HG02884 (cell line): ENCODE data around the gene IL24.
"Not testable (repeated sequence)": the region's sequence is repeated elsewhere in the genome, so short reads cannot be mapped to it uniquely, and the experiment has no call there.

Experiments
- ATAC-seq: cut with Tn5 transposase; IDR thresholded peaks from one replicate; pipeline ENCODE4 v1.9.1; 2021; ENCODE audit warnings: mild to moderate bottlenecking, moderate library complexity; ENCODE audit not compliant: unreplicated experiment

The IL24 gene

DNA sequence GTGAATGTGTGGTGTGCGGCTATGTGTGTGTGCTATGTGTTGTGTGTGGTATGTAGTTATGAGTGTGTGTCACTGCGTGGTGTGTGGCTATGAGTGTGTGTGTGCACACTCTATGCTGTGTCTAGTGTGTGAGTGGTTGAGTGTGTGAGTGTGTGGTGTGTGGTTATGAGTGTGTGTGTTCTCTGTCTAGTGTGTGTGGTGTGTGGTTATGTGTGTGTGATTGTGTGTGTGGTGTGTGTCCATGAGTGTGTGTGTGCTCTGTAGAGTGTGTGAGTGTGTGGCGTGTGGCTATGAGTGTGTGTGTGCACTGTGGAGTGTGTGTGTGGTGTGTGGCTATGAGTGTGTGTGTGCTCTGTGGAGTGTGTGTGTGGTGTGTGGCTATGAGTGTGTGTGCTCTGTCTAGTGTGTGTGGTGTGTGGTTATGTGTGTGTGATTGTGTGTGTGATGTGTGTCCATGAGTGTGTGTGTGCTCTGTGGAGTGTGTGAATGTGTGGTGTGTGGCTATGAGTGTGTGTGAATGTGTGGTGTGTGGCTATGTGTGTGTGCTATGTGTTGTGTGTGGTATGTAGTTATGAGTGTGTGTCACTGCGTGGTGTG lies 26.8 kb downstream of the IL24 start:
- ATAC-seq: not testable (repeated sequence)

DNA sequence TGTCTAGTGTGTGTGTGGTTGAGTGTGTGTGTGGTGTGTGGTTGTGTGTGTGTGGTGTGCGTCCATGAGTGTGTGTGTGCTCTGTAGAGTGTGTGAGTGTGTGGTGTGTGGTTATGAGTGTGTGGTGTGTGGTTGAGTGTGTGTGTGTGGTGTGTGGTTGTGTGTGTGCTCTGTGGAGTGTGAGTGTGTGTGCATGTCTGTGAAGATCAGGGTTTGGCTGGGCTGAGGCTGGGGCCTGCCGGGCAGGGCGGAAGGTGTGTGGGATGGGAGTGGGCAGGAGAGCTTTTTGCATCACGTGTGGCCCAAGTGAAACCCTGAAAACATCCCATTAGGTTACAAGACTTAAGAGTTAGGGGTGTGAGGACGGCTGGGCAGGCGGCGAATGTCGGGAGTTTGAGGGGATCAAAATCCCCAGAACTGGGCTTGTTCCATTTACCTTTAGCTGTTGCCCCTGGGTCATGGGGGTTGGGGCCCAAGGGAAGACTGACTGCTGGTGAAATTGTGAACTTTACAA lies 27.4 kb downstream of the IL24 start:
- peak; percentile 27 for ATAC-seq

DNA sequence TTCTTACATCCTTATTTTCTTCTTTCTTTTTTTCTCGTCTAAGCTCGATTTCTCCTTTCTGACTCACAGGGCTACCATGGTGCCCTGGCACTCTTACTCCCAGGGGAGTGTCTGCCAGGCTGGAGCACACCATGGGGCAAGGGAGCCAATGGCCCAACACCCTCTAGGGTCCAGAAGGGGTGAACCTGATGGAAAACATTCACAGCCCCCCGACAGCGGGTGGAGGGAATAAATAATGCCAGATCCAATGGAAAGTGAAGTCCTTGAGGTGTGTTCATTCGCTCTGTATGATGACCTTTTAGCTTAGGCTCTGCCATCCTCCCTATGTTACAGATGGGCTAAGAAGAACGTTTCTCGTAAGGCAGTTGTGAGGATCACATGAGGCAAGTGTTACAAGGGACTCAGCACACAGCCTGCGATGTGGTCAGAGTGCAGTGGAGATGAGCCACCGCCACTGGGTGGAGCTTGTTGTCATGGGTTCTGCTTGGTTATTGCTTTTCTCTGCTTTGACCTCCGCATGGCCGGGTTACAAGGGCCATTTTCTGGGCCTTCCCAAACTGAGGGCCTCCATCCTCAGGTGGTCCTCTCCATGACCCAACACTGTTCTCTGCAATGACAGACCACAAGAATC lies 28.0 kb downstream of the IL24 start:
- ATAC-seq: peak; percentile 35

DNA sequence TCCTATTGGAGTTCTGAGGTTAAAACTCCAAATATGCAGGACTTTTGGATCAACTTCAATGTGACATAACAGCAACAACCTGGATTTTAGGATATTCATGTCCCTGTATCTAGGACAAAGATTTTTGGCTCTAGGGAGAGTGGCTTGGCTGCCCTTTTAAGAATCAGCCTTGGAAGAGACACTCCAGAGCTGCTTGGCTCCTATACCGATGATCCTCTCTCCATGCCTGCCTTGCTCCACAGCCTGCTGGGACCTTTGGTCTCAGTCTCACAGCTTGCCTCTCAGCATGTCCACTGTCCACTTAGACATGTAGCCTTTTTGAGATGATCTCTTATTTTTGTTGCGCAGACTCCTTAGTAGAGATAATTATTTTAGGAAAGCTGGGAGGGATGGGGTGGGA lies 29.0 kb downstream of the IL24 start:
- ATAC-seq: no peak

DNA sequence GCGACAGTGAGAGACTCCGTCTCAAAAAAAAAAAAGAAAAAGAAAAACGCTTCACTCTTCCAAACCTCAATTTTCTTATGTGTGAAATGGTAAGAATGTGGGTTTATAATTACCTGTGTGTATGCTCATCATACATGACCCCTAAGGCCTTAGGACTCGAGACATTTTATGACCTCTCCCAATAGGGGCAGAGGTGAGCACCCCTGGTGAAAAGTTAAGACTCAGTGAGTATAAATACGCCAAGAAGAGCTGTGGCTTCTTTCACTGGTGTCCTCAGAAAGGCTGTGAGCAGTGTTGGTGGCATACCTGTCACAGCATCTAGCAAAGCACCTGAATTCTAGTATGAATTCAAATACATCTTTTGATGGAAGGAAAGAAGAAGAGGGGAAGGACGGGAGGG lies 32.3 kb downstream of the IL24 start:
- ATAC-seq: no peak

DNA sequence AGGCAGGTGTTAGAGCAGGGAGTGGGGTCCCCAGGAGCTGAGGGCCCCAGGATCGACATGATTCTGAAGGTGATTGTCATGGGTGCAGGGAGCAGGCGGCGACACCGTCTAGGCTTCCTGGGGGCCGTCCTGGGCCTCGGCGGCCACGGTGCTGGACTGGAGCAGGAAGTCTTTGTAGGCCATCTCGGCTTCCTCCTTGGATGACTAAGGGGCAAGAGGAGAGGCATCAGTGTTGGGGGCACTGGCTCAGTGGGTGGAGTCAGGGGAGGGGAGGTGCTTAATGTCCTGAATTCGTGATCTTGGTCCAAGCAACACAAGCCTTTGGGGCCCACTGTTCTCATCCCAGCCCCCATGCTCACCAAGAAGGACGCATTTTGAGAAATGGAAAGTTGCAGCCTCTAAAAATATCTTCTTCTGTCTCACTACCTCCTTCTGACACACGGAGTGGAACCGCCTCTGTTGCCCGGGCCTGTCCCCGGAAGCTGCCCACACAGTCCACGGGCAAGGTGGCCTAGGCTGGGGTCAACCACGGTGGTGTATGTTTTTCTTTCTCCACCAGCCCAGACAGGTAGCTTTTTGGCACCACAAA lies 33.1 kb downstream of the IL24 start:
- ATAC-seq: peak; percentile 68

DNA sequence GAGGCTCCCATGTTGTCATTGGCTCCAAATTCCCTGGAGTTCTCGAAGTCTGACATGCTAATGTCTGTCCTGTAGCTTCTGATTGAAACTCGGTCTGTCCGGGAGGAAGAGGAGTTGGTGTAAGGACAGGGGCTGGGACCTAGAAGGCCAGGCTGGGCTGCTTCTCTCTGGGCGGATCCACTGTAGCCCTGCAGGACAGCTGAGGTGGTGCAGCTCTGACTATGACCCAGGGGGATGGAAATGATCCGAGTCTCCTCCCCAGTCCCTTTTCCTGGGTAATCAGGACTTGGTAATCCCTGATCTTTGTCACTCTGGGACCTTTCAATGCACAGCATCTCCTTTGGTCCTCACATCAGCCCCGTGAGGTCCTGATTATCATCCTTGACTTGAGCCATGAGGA lies 34.5 kb downstream of the IL24 start:
- no peak for ATAC-seq

DNA sequence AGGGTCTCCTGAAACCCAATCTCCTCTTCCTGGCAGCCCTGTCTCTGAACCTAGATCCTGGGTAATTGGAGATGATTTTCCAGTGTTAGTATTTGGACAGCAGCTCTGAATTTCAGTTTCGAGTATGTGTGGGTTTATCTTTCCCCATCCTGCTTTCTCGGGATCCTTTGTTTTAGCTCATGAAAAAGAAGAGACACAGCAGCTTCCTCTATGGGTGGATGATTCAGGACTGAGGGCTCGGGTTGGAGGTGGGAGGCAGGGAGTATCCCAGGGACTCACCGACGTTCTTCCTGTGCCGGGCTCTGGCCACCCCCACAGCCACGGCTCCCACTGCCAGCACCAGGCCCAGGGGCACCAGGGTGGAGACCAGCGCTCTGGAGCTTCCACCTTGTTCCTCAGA lies 34.9 kb downstream of the IL24 start:
- ATAC-seq: no peak

DNA sequence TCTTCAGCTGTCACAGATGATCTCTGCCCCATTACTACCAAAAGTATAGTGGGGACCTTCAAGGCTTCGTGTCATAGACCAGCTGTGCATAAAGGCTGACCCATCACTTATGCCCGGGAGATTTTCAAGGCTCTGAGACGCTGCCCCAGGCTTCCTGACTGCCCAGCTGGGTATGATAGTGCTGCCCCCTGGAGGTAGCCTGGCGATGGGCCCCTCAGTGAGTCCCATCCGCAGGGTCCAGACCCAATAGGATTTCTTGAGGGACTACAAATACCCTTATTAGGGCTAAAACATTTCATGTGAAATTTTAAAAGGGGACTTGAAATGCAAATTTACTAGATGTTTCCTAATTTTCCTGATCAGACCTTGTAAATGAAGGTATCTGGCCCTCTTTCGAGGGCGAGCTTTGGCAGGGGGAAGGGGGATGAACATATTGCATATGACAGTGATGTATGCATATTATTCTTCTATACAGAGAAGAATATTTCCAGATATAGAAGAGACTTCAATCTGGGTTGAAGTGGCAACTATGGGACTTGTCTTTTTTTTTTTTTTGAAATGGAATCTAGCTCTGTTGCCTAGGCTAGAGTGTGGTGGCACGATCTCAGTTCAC lies 36.2 kb downstream of the IL24 start:
- ATAC-seq: no peak

DNA sequence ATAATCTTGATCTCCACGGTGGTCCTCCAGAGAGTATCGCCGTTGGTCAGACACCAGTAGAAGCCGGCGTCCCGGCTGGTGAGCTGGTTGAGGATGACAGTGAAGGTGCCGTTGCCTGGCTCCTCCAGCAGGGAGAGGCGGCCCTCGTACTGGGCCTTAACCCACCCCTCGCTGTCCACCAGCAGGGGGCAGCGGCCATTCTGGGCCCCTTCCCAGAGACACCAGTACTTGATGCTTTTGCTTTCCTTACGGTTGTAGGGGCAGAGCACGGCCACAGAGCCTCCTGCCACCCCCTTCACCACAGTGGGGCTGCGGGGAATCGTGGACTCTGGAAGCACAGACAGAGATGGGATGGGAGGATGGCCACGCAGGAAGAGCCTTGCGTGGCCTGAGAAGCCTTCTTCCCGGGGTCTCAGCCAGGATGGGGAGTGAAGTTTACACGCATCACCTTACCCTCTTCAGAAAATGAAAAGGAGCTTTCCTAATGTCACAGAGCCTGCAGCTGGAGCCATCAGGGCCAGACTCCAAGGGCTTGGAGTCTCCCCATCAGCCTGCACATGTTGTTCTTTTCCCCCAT lies 38.3 kb downstream of the IL24 start:
- no peak for ATAC-seq

DNA sequence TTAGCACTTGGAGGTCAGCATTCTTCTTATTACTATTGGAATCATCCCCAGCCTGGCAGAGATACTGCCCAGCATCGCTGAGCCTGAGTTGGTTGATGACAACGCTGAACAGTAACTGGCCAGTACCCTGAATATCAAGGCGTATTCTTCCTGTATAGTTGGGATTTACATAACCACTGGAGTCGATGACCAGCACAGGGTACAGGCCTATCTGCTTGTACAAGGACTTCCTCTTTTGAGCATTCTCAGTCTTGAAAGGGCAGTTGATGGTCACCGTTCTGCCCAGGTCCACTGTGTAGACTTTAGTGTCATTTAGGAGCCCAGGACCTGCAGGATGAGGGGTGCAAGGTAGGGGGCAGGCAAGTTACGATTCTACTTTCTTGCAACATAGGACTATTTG lies 40.2 kb downstream of the IL24 start:
- no peak for ATAC-seq

DNA sequence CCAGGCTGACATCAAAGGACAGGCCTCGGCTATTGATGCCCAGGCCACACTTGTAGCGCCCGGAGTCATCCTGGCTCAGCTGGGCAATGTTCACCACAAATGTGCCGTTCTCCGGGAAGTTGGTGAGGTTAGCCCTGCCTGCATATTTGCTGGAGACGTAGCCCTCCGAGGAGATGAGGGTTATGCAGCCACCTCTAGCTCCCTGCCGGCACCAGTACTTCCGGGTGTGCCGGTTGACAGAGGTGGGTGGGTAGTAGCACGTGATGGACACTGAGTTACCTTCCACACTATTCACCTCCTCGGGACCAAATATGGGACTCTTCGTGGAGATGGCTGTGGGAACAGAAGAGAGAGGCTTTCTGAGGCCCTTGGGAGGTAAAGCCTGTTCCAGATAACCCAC lies 41.9 kb downstream of the IL24 start:
- no peak for ATAC-seq

DNA sequence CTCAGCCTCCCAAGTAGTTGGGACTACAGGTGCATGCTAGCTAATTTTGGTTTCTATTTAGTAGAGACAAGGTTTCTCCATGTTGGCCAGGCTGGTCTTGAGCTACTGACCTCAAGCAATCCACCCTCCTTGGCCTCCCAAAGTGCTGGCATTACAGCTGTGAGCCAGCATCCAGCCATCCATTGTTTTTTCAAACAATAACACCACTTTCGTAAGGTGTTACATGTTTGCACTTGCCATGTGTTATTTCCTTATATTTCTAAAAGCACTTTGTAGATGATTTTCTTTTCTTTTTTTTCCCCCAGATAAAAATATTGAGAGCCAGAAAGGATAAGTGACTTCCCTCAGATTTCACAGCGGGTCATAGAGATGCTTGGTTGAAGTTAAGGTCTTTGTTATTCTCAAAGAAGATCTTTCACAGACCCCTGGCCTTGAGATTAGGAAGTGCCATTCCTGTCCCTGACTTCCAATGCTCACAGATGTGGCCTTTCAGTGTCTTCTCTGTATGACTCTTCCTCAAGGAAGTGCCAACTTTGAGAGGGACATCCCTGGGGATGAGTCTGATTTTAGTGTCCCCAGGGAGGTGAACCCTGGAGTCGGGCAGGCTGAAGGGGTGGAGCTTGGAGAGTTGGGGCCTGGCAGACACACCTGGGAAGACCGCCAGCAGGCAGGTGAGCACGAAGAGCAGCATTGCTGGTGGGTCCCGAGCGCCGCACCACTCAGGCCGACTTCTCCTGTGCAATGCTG lies 42.8 kb downstream of the IL24 start:
- ATAC-seq: no peak

DNA sequence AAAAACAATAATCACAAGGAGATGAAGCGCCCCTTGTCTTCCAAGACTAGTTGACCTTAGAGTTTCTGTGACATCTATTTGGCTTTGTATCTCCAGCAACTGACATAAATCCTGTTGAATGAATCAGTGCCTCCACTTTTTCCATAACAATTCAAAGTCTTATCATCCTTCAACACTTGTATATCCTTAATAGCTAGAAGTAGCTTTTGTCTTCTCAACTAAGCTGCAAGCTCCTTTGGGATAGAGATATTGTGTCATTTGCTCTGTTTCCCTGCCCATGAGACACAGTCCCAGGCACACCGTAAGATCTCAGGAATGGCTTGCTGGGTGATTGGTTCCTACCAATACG lies 43.3 kb downstream of the IL24 start:
- ATAC-seq: no peak

DNA sequence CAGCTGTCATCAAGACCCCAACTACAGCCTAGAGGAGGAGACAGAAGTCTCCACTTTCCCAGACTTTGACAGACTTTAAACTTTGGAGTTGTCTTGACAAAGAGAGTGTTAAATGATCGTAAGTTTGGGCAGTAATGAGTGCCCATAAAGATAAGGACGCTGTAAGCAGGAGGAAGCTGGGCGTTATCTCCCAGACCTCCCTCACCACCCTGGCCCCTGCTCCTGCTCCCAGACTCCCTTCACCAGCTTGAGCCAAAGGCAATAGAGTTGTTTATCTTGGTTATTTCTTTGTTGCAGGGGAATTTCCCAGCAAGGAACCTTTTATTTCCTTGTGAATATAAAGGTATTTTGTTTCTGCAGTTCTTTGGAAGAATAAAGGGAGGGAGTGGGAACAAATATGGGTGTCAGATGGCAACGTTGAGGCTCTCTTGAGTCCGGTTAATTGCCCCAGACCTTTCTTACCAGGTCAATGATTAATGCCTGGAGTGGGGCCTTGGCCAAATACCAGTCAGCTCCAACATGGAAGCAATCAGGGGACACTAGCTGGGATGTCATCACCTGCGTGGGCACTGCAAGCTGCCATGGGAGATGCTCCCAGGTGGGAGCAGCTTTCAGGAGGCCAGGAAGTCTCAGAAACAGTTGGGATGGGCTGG lies 44.6 kb downstream of the IL24 start:
- no peak for ATAC-seq

DNA sequence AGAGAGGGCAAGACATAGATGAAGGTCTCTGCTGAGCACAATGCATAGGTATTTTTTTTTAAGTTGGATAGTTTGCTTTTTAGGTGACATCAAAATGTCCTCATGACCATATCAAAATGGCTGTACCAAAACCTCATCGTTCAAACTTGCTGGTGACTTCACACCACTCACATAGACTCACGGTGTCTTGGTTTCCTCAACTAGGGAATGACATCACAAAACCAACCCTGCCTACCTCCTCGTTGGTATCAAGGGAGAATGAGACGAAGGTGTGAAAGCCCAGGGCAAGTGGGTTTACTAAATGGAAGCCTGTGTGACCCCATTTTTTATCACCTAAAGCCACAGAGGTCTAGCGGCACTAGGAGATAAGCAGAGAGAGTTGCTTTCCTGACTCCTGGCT lies 47.5 kb downstream of the IL24 start:
- ATAC-seq: no peak

DNA sequence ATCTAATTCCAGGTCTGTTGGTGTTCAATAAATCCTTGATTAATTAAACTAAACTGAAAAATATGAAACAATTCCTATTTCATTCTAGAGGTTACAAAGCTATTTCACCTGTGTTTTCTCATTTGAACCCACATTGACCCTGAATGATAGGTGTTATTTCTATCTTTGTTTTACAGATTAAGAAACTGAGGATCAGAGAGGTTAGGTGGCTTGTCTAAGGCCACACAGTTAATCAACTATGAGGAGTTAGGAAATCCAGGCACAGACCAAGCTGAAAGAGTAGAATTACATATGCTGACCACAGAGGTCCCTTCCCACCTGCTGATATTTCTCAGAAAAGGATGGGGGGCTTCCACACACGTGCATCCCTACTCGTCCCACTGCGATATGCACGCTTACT lies 48.5 kb downstream of the IL24 start:
- no peak for ATAC-seq

DNA sequence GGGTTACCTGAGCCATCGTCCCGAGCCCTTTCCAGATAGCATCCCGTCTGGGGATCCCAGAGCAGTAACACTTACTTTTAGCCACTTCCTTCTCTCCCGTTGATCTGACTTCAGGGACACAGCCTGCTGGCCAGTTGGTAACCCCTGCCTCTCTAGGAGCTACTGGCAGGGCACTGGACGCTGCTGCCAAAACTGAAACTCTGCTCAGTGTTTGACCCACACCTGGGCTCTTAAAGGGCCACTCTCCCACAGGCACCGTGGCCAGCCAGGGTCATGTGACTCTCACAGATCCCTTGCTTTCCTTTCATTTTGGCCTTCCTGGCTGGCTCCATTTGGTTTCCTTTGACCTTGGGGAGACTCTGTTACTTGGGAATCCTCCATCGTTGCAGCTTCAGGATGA lies 49.0 kb downstream of the IL24 start, which contains the start of gene PIGR:
Gene PIGR (minus strand): TSS at position 206 of the 400 bp plus-strand sequence. CDS start 5,935 bp downstream, outside the sequence.
- no peak for ATAC-seq

DNA sequence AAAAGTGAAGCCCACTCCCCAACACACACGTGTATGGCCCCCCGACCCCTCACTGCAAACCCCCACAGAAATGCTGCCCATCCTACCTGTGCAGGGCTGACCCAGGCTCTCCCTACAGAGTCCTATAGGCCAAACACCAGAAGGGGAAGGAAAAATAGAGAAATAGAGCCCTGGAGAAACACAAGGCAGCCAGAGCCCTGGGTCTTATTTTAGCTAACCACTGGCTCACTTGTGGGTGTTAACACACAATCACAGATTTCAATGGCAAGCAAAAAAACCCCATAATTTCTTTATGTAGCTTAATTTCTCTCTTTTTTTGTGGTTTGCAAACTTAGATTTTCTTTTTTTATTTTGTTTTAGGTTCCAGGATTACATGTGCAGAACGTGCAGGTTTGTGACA lies 50.0 kb downstream of the IL24 start:
- ATAC-seq: no peak

DNA sequence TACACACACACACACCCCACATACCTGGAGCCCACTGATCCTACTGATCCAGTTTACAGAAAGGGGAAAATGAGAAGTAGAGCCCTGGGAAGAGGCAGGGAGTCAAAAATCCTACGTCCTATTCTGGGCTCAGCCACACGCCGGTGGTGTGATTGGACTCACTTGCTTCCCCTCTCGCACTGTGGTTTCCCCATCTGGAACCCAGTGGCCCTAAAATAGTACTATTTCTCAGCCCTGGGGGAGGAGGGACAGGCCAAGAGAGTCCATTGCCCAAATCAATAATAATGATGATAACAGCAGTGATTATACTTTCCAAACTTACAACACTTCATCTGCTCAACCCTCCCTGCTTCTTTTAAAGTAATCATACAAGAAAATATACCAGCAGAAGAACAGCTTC lies 52.0 kb downstream of the IL24 start:
- ATAC-seq: no peak

DNA sequence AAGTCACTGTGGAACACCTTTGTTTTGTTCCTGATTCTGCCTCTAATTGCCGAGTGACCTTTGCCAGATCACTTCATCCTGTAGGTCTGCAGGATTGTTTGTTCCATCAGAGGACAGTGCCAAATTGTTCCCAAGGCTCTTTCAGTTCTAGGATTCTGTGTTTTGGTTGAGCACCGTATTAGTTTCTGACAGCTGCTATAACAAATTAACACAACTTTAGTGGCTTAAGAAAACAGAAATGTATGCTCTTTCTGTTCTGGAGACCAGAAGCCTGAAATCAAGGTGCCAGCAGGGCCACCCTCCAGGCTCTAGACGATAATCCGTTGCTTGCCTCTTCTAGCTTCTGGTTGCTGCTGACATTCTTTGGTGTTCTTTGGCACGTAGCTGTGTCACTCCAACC lies 52.4 kb downstream of the IL24 start:
- no peak for ATAC-seq
